HG03342 (cell line): Measurements from ENCODE around the gene TYROBP.
"Not testable (repeated sequence)": the region's sequence is repeated elsewhere in the genome, so short reads cannot be mapped to it uniquely, and the experiment has no call there.

Experiments used
- ATAC-seq: cut with Tn5 transposase; IDR thresholded peaks from one replicate; pipeline ENCODE4 v1.9.1; 2021; ENCODE audit warnings: mild to moderate bottlenecking, moderate library complexity; ENCODE audit not compliant: unreplicated experiment

Gene TYROBP

DNA sequence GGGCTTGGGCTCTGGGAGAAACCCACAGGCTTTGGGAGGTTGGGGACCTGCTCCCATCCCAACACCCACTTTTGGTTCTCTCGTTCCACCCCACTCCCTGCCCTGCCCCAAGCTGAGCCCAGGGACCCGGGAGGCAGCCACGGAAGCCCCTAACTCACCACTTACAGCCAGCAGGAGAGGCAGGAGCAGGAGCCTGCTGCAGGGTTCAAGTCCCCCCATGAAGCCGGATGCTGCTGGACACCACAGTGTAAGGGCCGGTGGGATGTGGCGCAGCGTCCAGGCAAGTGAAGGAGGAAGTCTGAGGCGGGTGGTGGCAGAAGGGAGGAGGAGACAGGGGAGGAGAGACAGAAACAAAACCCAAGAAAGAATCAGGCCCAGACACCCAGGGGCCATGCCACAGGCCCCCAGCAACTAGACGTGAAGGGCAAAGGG is at the start of gene TYROBP:
Gene TYROBP, minus strand, starts transcription at position 286 of the 432 bp plus-strand sequence. Its CDS starts 67 bp downstream, at position 219.
- no peak for ATAC-seq

GRCh38 chr19:35957411-35957810 is 49.3 kb upstream of the TYROBP start:
- ATAC-seq = not testable (repeated sequence)

- no peak for ATAC-seq
These were observed 48.0 kb upstream of the TYROBP start for GRCh38 chr19:35955881-35956634.

DNA sequence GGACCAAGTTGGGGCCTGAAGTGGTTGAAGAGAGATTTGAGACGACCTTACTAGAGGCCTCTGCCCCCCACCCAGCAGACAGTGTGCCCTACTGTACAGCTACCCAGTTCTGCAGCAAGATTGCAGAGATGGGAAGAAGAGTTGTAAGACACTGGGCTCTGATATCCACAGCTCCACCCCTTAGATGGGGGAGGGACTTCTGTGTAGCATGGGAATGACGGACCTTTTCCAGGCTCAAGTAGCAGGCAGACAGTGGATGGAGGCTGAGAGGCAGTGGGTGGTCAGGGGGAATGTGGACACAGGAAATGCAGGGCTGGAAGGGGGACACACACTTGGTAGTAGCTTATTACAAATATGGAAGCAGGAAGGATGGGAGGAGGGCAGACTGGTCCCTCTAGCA is 41.0 kb upstream of the TYROBP start:
- ATAC-seq = no peak

GRCh38 chr19:35946203-35946602 is 38.1 kb upstream of the TYROBP start:
- no peak for ATAC-seq

DNA sequence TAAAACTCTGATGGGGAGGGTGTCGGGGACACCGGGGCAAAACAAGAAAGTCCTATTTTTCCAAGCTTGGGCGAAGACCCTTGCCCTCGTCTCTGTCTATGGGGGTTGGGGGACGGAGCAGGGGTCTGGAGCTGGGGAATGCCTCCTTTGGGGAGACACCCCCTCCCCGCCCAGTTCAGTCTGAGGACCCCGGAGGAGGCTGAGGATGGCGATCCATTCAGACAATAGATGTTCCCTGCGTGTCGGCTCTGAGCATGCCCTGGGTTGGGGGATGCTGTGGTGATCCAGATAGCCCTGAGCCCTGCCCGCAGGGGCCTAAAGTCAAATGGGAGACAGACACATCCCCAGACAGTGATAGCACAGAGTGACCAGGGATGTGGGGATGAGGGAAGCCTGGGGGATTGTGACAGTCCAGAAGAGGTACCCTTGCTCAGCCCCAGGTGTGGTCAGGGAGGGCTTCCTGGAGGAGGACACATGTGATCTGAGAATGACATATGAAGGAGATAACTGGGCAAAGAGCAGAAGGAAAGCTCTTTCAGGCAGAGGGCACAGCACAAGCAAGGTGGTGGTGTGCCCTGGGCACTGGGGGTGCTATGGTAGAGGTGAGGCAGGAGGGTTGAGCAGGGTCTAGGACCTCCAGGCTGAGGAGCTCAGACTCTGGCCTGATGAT is 37.2 kb upstream of the TYROBP start:
- ATAC-seq = no peak

GRCh38 chr19:35944556-35944955 is 36.5 kb upstream of the TYROBP start:
- no peak for ATAC-seq

DNA sequence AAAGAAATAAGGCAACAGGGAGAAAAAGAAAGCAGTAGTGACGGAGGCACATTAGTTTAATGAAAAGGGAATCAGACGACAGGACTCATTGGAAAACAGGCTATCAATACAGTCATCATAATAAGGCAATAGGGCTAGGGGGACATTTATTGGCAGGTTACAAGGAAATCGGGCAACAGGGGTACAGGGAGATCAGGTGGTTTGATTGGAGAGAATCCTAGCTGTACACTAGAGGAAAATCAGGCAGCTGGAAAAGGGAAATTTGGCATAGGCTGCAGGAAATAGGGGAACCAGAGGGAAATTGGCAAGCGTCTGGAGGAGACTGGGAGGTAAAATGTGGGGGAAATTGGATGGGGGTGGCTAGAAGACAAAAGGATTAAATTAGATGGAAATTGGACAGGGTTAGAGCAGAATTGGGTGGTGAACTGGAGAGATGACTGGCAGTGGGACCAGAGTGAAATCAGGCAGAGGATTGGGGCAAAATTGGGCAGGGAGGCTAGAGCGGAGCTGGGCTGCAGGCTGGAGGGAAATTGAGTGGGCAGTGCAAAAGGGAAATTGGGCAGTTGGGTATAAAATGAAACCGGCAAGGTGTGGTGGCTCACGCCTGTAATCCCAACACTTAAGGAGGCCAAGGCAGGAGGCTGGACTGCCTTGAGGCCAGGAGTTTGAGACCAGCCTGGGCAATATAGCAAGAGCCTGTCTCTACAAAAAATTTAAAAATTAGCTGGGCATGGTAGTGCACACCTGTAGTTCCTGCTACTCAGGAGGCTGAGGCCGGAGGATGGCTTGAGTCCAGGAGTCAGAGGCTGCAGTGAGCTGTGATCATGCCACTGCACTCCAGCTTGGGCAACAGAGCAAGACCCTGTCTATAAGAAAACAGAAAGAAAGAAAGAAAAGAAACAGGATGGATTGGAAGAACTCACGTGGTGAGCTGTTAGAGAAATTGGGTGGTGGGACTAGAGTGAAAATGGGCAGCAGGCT is 35.5 kb upstream of the TYROBP start:
- ATAC-seq = no peak

DNA sequence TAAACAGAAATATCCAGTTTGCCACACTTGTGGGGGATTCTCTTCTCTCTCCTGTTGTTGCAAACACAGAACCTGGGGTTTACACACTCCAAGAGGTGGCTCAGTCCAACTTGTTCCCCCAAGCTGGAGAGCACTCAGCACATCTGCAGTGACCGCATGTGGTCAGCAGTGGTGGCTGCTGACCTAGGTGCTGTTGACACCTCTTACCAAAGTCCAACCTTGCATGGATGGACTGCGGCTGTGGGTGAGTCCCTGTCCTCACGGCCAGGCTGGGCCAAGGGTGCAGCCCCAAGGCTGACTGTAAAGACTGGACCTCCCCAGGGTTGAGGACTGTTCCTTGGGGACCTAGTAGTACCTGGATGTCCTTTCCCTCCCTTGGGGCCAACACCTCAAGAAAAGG is 34.1 kb upstream of the TYROBP start:
- ATAC-seq = no peak

GRCh38 chr19:35940839-35941238 is 32.7 kb upstream of the TYROBP start:
- ATAC-seq = no peak

GRCh38 chr19:35940078-35940775 is 32.1 kb upstream of the TYROBP start:
- ATAC-seq = no peak

DNA sequence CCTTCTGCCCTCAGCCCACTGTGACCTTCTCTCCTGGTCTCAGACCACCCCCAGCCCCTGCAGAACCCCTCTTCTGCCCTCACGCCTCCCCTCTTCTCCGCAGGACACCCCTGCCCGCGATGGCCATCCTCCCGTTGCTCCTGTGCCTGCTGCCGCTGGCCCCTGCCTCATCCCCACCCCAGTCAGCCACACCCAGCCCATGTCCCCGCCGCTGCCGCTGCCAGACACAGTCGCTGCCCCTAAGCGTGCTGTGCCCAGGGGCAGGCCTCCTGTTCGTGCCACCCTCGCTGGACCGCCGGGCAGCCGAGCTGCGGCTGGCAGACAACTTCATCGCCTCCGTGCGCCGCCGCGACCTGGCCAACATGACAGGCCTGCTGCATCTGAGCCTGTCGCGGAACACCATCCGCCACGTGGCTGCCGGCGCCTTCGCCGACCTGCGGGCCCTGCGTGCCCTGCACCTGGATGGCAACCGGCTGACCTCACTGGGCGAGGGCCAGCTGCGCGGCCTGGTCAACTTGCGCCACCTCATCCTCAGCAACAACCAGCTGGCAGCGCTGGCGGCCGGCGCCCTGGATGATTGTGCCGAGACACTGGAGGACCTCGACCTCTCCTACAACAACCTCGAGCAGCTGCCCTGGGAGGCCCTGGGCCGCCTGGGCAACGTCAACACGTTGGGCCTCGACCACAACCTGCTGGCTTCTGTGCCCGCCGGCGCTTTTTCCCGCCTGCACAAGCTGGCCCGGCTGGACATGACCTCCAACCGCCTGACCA is 31.4 kb upstream of the TYROBP start:
- no peak for ATAC-seq

- no peak for ATAC-seq
These were observed 30.5 kb upstream of the TYROBP start for GRCh38 chr19:35938282-35939224.

DNA sequence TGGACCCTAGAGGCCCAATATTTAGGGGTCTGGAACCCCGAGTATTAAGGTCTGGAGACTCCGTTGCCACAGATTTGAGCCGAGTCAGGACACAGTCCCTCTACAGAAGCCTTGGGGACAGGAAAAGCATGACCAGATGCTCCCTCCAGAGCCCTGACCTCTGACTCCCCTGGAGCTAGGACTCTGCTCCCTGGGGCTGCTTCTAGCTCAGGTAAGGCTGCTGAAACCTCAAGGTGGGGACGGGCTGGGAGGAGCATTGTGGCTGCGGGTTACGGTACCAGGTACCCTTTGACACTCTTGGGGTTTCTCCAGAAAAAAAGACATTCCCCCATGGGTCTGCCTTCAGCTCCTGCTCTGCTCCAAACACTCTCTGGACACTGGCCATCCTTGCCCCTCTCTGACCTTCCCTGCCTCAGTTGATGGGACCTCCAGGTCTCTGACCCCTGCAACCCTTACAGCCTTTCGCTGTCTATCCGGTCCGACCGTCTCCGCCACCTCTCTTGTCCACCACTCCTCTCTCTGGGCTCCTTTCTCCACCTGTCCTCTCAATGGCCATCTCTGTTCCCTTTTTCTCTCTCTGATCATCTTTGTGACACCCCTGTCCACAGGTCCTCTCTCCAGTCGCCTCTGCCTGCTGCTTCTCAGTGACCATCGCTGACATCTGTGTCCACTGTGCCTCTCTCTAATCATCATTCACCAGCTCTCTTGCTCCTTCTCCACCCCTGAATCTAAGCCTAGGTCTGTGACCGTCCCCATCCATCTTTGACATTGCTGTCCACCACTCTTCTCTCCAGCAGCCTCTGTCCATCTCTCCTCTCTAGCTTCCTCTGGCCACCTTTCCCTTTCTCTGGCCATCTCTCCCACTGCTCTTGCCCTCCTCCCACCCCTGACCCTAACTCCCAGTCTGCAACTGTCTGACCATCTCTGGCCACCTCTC is 29.5 kb upstream of the TYROBP start:
- ATAC-seq = no peak

DNA sequence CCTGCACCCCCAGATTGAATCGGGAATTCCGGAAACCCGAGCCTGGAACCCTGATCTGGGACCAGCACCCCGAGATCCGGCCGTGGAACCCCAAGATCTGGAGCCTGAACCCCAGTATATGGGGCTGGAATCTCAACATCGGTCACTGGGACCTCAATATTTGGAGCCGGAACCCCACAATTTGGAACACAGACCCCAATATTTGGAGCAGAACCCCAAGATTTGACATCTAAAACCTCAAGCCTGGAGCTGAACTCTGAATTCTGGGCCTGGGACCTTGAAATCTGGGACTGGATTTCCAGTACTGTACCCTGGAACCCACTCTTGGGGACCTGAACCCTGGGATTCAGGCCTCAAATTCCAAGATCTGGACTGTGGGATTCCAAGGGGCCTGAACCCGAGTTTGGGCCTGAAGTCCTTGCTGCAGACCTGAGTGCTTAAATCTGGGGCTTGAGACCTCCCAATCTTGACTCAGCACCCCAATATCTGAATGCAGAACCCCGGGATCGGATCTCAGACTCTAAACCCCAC is 28.7 kb upstream of the TYROBP start:
- ATAC-seq = no peak

- no peak for ATAC-seq
These were observed 28.0 kb upstream of the TYROBP start, which contains the start of gene LRFN3 for GRCh38 chr19:35935911-35936737. TSS of gene LRFN3 (plus strand) at chr19:35936374. CDS start at chr19:35939426, 3,052 bp downstream.
